ENCODE data around the gene CELSR3. TPM values are rescaled to one million over a fixed set of nuclear protein-coding genes. Genes with fewer than 3 reads are reported as not detected.

Gene CELSR3
- total RNA-seq, 1 experiment from 2014 or later = 23.9 TPM

DNA sequence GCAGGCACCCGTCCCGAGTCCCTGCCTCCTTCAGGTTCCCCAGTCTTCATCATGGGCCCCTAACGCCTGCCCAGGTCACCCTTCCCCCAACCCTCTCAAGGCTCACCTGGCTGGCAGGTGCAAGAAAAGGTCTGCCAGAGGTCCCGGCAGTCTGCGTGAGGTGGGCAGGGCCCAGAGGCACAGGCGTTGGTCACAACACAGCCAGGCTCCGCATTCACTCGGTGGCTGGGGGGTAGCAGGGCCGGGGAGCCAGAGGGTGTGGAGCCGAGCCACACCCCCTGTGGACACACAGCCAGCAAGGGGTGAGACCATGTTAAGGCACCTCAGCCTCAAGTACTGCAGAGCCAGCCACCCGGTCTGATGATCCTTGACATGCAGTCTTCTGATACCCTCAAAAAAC, 10.9 kb downstream of the CELSR3 start:
- Mint-ChIP-seq H3K27me3 (ENCODE audit: low read depth) (peaks cover 2% of the 10 kb centered on the region; the same call in 1 of the 2 replicates), H3K4me1 (peaks cover 4 to 8% of the 10 kb centered on the region in 2 experiments), H3K9me3 (no peaks in the 10 kb centered on the region), H3K27ac (no peak overlapping the region), H3K36me3 (ENCODE audit: insufficient read depth in 1 of 3, low read depth in 3 of 3) (peaks cover 28 to 48% (median 48%) of the 10 kb centered on the region in 3 experiments; a peak in 6 of 7 replicates), H3K4me3 (no peak overlapping the region)
- WGBS (ENCODE audit: extremely low coverage, insufficient read length, low lambda C conversion rate) = no CpG with 5 or more reads among the region's 11 CpGs
- H2AFZ ChIP-seq (ENCODE audit: low read length) = no peak overlapping the region
- no peak for DNase-seq
- no peak overlapping the region for H2BK12ac ChIP-seq (ENCODE audit: insufficient read length, low read depth, low read length)
- no peak overlapping the region for H2BK15ac ChIP-seq (ENCODE audit: low read depth, low read length)
- no peak overlapping the region for H3K56ac ChIP-seq (ENCODE audit: insufficient read length, low read depth, low read length)
- H3K4me1 ChIP-seq (ENCODE audit: insufficient read depth, low read length) = no peaks in the 10 kb centered on the region; the same call in 1 of the 2 replicates
- no peaks in the 10 kb centered on the region for H3K79me2 ChIP-seq (ENCODE audit: insufficient read depth, low read length)
- no peak overlapping the region for H3K4me2 ChIP-seq (ENCODE audit: insufficient read depth, insufficient read length, low read length)
- no peak overlapping the region for H3T11ph ChIP-seq (ENCODE audit: low read length)
- H2BK120ac ChIP-seq (ENCODE audit: low read depth, low read length, poor library complexity, severe bottlenecking) = no peak overlapping the region
- no peaks in the 10 kb centered on the region for H3K27me3 ChIP-seq (ENCODE audit: insufficient read depth, low read length)
- H4K5ac ChIP-seq (ENCODE audit: insufficient read length, low read depth, low read length) = no peak overlapping the region
- H3K23me2 ChIP-seq (ENCODE audit: insufficient read length, low read depth, low read length, poor library complexity, severe bottlenecking) = peaks cover 3% of the 10 kb centered on the region
- TF ChIP-seq, protein P1, sequence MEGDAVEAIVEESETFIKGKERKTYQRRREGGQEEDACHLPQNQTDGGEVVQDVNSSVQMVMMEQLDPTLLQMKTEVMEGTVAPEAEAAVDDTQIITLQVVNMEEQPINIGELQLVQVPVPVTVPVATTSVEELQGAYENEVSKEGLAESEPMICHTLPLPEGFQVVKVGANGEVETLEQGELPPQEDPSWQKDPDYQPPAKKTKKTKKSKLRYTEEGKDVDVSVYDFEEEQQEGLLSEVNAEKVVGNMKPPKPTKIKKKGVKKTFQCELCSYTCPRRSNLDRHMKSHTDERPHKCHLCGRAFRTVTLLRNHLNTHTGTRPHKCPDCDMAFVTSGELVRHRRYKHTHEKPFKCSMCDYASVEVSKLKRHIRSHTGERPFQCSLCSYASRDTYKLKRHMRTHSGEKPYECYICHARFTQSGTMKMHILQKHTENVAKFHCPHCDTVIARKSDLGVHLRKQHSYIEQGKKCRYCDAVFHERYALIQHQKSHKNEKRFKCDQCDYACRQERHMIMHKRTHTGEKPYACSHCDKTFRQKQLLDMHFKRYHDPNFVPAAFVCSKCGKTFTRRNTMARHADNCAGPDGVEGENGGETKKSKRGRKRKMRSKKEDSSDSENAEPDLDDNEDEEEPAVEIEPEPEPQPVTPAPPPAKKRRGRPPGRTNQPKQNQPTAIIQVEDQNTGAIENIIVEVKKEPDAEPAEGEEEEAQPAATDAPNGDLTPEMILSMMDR (conservative IDR thresholded peaks at IDR 0.05) = no peak
- H3K23ac ChIP-seq (ENCODE audit: insufficient read length, low read depth, low read length) = no peak overlapping the region
- no peak overlapping the region for H3K4ac ChIP-seq (ENCODE audit: low read depth, low read length)
- no peak overlapping the region for H4K91ac ChIP-seq (ENCODE audit: insufficient read length, low read depth, low read length)
- H3K9ac ChIP-seq (ENCODE audit: extremely low read depth, insufficient read length, low read length) = no peak overlapping the region
- peaks cover 2% of the 10 kb centered on the region for H4K20me1 ChIP-seq (ENCODE audit: control insufficient read depth, insufficient read depth, insufficient read length)
- no peak overlapping the region for H3K27ac ChIP-seq (ENCODE audit: insufficient read length, low read depth, low read length)
- no peaks in the 10 kb centered on the region for H3K79me1 ChIP-seq (ENCODE audit: insufficient read depth, low read depth, low read length, poor library complexity, severe bottlenecking)
- no peak overlapping the region for H3K18ac ChIP-seq (ENCODE audit: insufficient read length, low read depth, low read length)
- H3K14ac ChIP-seq (ENCODE audit: insufficient read depth, low read length) = no peak overlapping the region
- H2BK5ac ChIP-seq (ENCODE audit: insufficient read length, low read length) = no peak overlapping the region
- no peak overlapping the region for H4K8ac ChIP-seq (replicated peaks; ENCODE audit: insufficient read length, low read depth, low read length)
- no peak overlapping the region for H2AK5ac ChIP-seq (ENCODE audit: insufficient read length, low read length)
- H3K9me3 ChIP-seq (ENCODE audit: control insufficient read depth, low read depth, low read length) = no peaks in the 10 kb centered on the region
- no peak overlapping the region for H2BK20ac ChIP-seq (ENCODE audit: low read depth, low read length, poor library complexity, severe bottlenecking)

Data from H9 (cell line).